WTC11 (cell line): ENCODE data around the gene OR2V2.

Experiments
- NFE2L1 ChIP-seq: sonication (generic); formaldehyde crosslinking; IDR thresholded peaks from 2 replicates; pipeline ENCODE4 v1.8.1; 2023; ENCODE audit warnings: missing genetic modification reagents
- ZNF396 ChIP-seq: fragments of 250-450 bp; sonication (Bioruptor Pico); IDR thresholded peaks from 2 replicates; pipeline ENCODE4 v1.8.0; 2021; ENCODE audit warnings: mild to moderate bottlenecking, moderate library complexity, borderline replicate concordance
- TF ChIP-seq, protein P1 (sequence below): fragments of 200-600 bp; IDR thresholded peaks from 2 replicates; pipeline ENCODE4 v1.8.0; 2022; ENCODE audit warnings: antibody characterized with exemption
- TF ChIP-seq, protein P2 (sequence below): sonication (generic); formaldehyde crosslinking; IDR thresholded peaks from 2 replicates; pipeline ENCODE4 v1.8.1; 2022; ENCODE audit warnings: missing genetic modification reagents, borderline replicate concordance
- TF ChIP-seq, protein P3 (sequence below): sonication (generic); formaldehyde crosslinking; IDR thresholded peaks from 2 replicates; pipeline ENCODE4 v1.8.1; 2022; ENCODE audit warnings: low read depth, missing genetic modification reagents, borderline replicate concordance
- TF ChIP-seq, protein P4 (sequence below): sonication (generic); formaldehyde crosslinking; conservative IDR thresholded peaks from 2 replicates; pipeline ENCODE4 v1.8.1; 2022; ENCODE audit warnings: mild to moderate bottlenecking, missing genetic modification reagents

DNA sequence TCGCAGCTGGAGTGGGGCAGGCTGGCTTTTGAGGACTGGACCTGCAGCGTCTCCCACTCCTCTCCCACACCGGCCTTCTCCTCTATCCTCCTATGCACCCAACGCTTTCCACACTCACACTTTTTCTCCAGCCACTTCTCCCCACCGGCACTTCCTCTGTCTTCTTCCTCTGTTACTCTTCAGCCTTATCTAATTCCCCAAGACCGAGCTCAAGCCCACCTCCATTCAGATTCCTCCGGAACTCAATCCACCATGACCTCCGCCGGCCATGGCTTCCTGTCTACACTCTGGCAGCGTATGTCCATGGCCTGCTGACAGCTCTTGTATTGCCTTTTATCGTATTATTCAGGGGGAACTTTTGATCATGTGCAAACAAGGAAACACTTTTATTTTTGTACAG, 15.9 kb upstream of the OR2V2 start:
- TF ChIP-seq, protein P1, sequence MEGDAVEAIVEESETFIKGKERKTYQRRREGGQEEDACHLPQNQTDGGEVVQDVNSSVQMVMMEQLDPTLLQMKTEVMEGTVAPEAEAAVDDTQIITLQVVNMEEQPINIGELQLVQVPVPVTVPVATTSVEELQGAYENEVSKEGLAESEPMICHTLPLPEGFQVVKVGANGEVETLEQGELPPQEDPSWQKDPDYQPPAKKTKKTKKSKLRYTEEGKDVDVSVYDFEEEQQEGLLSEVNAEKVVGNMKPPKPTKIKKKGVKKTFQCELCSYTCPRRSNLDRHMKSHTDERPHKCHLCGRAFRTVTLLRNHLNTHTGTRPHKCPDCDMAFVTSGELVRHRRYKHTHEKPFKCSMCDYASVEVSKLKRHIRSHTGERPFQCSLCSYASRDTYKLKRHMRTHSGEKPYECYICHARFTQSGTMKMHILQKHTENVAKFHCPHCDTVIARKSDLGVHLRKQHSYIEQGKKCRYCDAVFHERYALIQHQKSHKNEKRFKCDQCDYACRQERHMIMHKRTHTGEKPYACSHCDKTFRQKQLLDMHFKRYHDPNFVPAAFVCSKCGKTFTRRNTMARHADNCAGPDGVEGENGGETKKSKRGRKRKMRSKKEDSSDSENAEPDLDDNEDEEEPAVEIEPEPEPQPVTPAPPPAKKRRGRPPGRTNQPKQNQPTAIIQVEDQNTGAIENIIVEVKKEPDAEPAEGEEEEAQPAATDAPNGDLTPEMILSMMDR, result no peak
- TF ChIP-seq, protein P2, sequence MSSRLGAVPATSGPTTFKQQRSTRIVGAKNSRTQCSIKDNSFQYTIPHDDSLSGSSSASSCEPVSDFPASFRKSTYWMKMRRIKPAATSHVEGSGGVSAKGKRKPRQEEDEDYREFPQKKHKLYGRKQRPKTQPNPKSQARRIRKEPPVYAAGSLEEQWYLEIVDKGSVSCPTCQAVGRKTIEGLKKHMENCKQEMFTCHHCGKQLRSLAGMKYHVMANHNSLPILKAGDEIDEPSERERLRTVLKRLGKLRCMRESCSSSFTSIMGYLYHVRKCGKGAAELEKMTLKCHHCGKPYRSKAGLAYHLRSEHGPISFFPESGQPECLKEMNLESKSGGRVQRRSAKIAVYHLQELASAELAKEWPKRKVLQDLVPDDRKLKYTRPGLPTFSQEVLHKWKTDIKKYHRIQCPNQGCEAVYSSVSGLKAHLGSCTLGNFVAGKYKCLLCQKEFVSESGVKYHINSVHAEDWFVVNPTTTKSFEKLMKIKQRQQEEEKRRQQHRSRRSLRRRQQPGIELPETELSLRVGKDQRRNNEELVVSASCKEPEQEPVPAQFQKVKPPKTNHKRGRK, result no peak
- TF ChIP-seq, protein P3, sequence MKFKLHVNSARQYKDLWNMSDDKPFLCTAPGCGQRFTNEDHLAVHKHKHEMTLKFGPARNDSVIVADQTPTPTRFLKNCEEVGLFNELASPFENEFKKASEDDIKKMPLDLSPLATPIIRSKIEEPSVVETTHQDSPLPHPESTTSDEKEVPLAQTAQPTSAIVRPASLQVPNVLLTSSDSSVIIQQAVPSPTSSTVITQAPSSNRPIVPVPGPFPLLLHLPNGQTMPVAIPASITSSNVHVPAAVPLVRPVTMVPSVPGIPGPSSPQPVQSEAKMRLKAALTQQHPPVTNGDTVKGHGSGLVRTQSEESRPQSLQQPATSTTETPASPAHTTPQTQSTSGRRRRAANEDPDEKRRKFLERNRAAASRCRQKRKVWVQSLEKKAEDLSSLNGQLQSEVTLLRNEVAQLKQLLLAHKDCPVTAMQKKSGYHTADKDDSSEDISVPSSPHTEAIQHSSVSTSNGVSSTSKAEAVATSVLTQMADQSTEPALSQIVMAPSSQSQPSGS, result no peak
- TF ChIP-seq, protein P4, sequence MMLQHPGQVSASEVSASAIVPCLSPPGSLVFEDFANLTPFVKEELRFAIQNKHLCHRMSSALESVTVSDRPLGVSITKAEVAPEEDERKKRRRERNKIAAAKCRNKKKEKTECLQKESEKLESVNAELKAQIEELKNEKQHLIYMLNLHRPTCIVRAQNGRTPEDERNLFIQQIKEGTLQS (CRISPR knock-in tag), result no peak
- TF ChIP-seq NFE2L1 (no peak), ZNF396 (CRISPR knock-in tag) (no peak)
